ENCODE results near the gene MAOB. TPM values are rescaled to one million over a fixed set of nuclear protein-coding genes. Genes with fewer than 3 reads are reported as not detected.

MAOB gene
- total and polyA plus RNA-seq, 2 donors (not counting 3 experiments of a cell fraction or from before 2014, with no cell fraction given): not detected

- no peaks in the 10 kb centered on the region for H3K79me2 ChIP-seq (ENCODE audit: control insufficient read depth, insufficient read depth, low read length)
- H3K4me1 ChIP-seq (ENCODE audit: control insufficient read depth, extremely low read depth, insufficient read depth, low read length): no peaks in the 10 kb centered on the region
- H4K20me1 ChIP-seq (replicated peaks; ENCODE audit: control insufficient read depth, extremely low read depth, insufficient read depth, low read length): no peaks in the 10 kb centered on the region
- no peak overlapping the region for H3K4me2 ChIP-seq (ENCODE audit: insufficient read depth, low read length)
- DNase-seq (ENCODE audit: low read depth, low spot score) (no peak), FAIRE-seq (no peak)
- no TSS peak for BruUV-seq (replicated peaks)
- H3K9me3 ChIP-seq (replicated peaks; ENCODE audit: control insufficient read depth, insufficient read depth, low read length): no peaks in the 10 kb centered on the region
- H3K9ac ChIP-seq (replicated peaks; ENCODE audit: extremely low read depth, insufficient read depth, low read length): no peak overlapping the region
- TF ChIP-seq CTCF (IDR thresholded peaks at IDR 0.05; ENCODE audit: extremely low read depth in 1 of 2, insufficient read depth in 1 of 2, low read depth in 1 of 2, low read length in 2 of 2) (no peak), JUN (IDR thresholded peaks at IDR 0.05; ENCODE audit: borderline replicate concordance, insufficient read depth, insufficient read length, low read depth) (no peak), FOS (IDR thresholded peaks at IDR 0.05; ENCODE audit: borderline replicate concordance, insufficient read depth, low read length) (no peak), MYC (IDR thresholded peaks at IDR 0.05; ENCODE audit: low read depth, low read length) (no peak), EZH2 (IDR thresholded peaks at IDR 0.05; ENCODE audit: borderline replicate concordance, low read depth, low read length, severe bottlenecking) (no peak), MAX (IDR thresholded peaks at IDR 0.05; ENCODE audit: insufficient read depth, insufficient read length) (no peak), GATA2 (IDR thresholded peaks at IDR 0.05; ENCODE audit: insufficient read depth, insufficient read length, low read depth, low read length) (no peak), POLR2A (IDR thresholded peaks at IDR 0.05; ENCODE audit: low read depth, low read length) (no peak), POLR2AphosphoS5 (IDR thresholded peaks at IDR 0.05; ENCODE audit: insufficient read depth, low read depth, low read length) (no peak)
- H3K36me3 ChIP-seq (ENCODE audit: control insufficient read depth in 2 of 2, extremely low read depth in 1 of 2, insufficient read depth in 2 of 2, low read length in 2 of 2): no peaks in the 10 kb centered on the region
- intact Hi-C loops (cut with micrococcal nuclease) (no loop called here), dilution Hi-C loops (cut with MboI; ENCODE audit: extremely low pct_ligation_motif_present, low sequenced_read_pairs) (no loop called here)
- ChIA-PET POLR2A (no interaction called here), CTCF (no interaction called here)
- no peaks in the 10 kb centered on the region for H3K9me1 ChIP-seq (replicated peaks; ENCODE audit: control insufficient read depth, extremely low read depth, insufficient read depth, low read length)
- no peaks in the 10 kb centered on the region for H3K27me3 ChIP-seq (ENCODE audit: control insufficient read depth in 2 of 2, insufficient read depth in 2 of 2, low read length in 2 of 2)
- H3K4me3 ChIP-seq (replicated peaks in 1 of 3; ENCODE audit: insufficient read depth in 1 of 3, low read depth in 1 of 3, low read length in 3 of 3): no peak overlapping the region
- H2AFZ ChIP-seq (ENCODE audit: low read depth, low read length): no peak overlapping the region
- H3K27ac ChIP-seq (ENCODE audit: insufficient read depth, low read depth, low read length): no peak overlapping the region
Measured at GRCh38 chrX:43804021-43804420, 78.2 kb downstream of the MAOB start.

Data from endothelial cell of umbilical vein (primary cell).